DOHH2 (cell line): ENCODE measurements around the gene ANKS1B.

Experiments used
- CTCF ChIP-seq: fragments of 200-600 bp; sonication (generic); IDR thresholded peaks from one replicate; pipeline ENCODE4 v1.5.1; 2014; ENCODE audit warnings: antibody characterized with exemption, mild to moderate bottlenecking, low read depth, low read length; ENCODE audit not compliant: poor library complexity, severe bottlenecking
- EZH2phosphoT487 ChIP-seq: fragments of 200-600 bp; sonication (generic); IDR thresholded peaks from 2 replicates; pipeline ENCODE4 v1.6.1; 2017; ENCODE audit warnings: borderline replicate concordance, mild to moderate bottlenecking, antibody characterized with exemption, low read length, moderate library complexity, mixed read lengths

GRCh38 chr12:99985129-99985570 is 414 bp upstream of the ANKS1B start:
- no peak for TF ChIP-seq CTCF
- TF ChIP-seq EZH2phosphoT487, result no peak
